Measurements from ENCODE around the gene NME3. TPM values are rescaled to one million over a fixed set of nuclear protein-coding genes. Genes with fewer than 3 reads are reported as not detected.
A peak's percentile ranks its signal among the peaks of the same experiment; 100 is the strongest.

NME3 gene
- total RNA-seq, 4 donors from 2014 or later, result 69.3 to 150 (median 126) TPM

DNA sequence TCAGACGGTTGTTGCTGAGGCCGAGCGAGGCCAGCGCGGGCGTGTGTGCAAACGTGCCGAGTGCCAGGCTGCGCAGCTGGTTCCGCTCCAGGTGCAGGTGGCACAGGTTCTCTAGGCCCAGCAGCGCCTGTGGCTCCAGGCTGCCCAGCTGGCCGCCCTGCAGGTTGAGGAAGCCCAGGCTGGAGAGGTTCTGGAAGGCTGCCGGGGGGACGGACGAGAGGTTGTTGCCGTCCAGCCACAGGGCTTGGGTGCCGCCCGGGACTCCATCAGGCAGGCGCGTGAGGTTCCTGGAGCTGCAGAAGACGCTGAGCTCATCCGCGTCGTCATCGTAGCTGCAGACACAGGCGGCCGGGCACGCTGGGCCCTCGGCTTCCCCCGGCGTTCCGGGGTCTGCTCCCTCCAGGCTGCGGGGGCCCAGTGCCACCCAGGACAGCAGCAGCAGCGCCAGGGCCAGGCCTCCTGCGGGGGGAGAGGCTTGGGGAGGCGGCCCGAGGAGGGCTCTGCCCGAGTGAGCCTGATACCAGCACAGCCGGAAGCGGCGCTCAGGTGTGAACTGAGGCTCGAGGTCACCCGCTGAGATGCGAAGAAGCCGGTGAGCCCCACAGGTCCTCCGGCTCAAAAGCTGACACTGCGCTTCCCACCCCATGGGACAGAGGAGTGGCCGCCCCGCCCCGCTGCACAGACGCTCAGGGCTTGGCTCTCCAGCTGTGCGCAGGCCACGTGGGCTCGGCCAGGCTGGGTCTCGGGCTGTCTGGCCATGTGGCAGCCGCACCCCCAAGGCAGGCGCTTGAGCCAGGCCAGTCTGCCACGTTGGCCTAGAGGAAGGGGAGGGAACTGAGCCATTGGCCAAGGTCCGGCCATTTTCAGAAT lies 20.8 kb upstream of the NME3 start:
- no peak overlapping the region for H3K27ac ChIP-seq
- DNase-seq, result peak in 1 of 3 donors; percentile 47
- TF ChIP-seq POLR2A (IDR thresholded peaks at IDR 0.05), result no peak
- TF ChIP-seq, protein P1, sequence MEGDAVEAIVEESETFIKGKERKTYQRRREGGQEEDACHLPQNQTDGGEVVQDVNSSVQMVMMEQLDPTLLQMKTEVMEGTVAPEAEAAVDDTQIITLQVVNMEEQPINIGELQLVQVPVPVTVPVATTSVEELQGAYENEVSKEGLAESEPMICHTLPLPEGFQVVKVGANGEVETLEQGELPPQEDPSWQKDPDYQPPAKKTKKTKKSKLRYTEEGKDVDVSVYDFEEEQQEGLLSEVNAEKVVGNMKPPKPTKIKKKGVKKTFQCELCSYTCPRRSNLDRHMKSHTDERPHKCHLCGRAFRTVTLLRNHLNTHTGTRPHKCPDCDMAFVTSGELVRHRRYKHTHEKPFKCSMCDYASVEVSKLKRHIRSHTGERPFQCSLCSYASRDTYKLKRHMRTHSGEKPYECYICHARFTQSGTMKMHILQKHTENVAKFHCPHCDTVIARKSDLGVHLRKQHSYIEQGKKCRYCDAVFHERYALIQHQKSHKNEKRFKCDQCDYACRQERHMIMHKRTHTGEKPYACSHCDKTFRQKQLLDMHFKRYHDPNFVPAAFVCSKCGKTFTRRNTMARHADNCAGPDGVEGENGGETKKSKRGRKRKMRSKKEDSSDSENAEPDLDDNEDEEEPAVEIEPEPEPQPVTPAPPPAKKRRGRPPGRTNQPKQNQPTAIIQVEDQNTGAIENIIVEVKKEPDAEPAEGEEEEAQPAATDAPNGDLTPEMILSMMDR (IDR thresholded peaks at IDR 0.05), result no peak
- peaks cover 0 to 32% (median 0%) of the 10 kb centered on the region in 3 donors for H3K36me3 ChIP-seq
- H3K9me3 ChIP-seq, result no peaks in the 10 kb centered on the region
- no peak overlapping the region for H3K4me3 ChIP-seq
- no peaks in the 10 kb centered on the region for H3K27me3 ChIP-seq
- H3K4me1 ChIP-seq, result no peaks in the 10 kb centered on the region

DNA sequence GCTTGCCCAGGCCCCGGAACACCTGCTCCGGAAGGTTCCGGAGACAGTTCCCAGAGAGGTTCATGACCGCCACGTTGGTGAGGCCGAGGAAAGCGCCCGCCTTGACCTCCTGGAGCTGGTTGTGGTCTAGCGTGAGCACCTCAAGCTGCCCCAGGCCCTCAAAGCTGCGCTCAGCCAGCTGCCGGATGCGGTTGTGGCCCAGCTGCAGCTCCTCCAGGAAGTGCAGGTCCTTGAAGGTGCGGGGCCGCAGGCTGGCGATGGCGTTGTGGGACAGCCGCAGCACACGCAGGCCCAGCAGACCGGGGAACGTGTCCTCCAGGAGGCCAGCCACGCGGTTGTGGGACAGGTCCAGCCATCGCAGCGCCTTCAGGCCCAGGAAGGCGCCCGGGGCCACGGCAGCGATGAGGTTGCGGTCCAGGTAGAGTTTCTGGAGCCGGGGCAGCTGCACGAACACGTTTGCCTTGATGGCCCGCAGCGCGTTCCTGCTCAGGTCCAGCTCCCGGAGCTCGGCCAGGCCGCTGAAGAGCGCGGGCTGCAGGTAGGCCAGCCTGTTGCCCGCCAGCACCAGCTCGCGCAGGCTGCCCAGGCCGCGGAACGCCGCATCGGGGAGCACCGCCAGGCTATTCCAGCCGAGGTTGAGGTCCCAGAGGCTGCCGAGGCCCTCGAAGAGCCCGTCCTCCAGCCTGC lies 20.1 kb upstream of the NME3 start:
- H3K36me3 ChIP-seq, result peaks cover 0 to 40% (median 0%) of the 10 kb centered on the region in 3 donors
- TF ChIP-seq POLR2A (IDR thresholded peaks at IDR 0.05), result no peak
- TF ChIP-seq, protein P1 (IDR thresholded peaks at IDR 0.05), result no peak
- no peaks in the 10 kb centered on the region for H3K4me1 ChIP-seq
- peak in 2 of 3 donors; percentile 43 to 46 for DNase-seq
- no peak overlapping the region for H3K27ac ChIP-seq
- H3K27me3 ChIP-seq, result no peaks in the 10 kb centered on the region
- no peak overlapping the region for H3K4me3 ChIP-seq
- no peaks in the 10 kb centered on the region for H3K9me3 ChIP-seq

DNA sequence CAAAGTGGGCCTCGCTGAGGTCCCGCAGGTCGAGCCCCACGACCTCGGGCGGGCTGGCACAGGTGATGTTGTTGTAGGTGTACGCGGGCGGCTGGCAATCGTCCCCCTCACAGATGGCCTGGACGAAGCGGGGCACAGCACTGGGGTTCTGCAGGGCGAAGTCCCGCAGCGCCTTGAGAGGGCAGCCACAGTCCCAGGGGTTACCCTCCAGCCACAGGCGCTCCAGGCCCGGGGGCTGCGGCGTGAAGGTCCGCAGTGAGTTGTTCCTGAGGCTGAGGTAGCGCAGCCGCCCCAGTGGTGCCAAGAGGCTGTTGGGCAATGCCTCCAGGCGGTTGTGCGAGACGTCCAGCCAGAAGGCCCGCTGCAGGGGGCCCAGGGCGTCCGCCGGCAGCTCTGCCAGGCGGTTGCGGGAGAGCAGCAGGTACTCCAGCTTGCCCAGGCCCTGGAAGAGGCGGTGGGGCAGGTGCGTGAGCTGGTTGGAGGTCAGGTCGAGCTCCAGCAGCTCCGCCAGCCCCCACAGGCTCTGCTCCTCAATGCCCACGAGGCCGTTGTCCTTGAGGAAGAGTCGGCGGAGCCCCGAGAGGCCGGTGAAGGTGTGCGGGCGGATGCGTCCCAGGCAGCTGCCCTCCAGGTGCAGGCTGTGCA lies 19.4 kb upstream of the NME3 start:
- H3K4me1 ChIP-seq, result no peaks in the 10 kb centered on the region
- H3K27me3 ChIP-seq, result no peaks in the 10 kb centered on the region
- no peak overlapping the region for H3K4me3 ChIP-seq
- no peak overlapping the region for H3K27ac ChIP-seq
- TF ChIP-seq, protein P1 (IDR thresholded peaks at IDR 0.05), result no peak
- TF ChIP-seq POLR2A (IDR thresholded peaks at IDR 0.05), result no peak
- DNase-seq, result peak in 2 of 3 donors; percentile 42 to 44
- H3K9me3 ChIP-seq, result no peaks in the 10 kb centered on the region
- peaks cover 0 to 43% (median 0%) of the 10 kb centered on the region in 3 donors for H3K36me3 ChIP-seq

DNA sequence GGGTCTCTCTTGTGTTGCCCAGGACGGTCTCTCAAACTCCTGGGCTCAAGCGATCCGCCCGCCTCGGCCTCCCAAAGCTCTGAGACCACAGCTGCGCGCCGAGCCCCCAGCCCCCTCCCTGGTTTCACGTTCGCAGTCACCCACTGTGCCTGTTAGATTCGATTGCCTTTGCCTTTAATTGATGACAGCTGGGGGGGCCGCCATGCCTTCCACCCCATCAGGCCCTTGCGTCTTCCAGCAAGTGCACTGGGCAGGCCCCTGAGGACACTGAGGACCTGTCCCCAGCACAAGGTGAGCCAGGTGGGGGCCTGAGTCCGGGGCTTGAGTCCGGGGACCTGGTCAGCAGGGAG lies 18.9 kb upstream of the NME3 start:
- TF ChIP-seq POLR2A (IDR thresholded peaks at IDR 0.05), result no peak
- TF ChIP-seq, protein P1 (IDR thresholded peaks at IDR 0.05), result no peak
- peaks cover 0 to 43% (median 0%) of the 10 kb centered on the region in 3 donors for H3K36me3 ChIP-seq
- DNase-seq, result peak in 1 of 3 donors; percentile 45
- no peaks in the 10 kb centered on the region for H3K4me1 ChIP-seq
- no peaks in the 10 kb centered on the region for H3K9me3 ChIP-seq
- H3K27ac ChIP-seq, result no peak overlapping the region
- no peaks in the 10 kb centered on the region for H3K27me3 ChIP-seq
- no peak overlapping the region for H3K4me3 ChIP-seq

DNA sequence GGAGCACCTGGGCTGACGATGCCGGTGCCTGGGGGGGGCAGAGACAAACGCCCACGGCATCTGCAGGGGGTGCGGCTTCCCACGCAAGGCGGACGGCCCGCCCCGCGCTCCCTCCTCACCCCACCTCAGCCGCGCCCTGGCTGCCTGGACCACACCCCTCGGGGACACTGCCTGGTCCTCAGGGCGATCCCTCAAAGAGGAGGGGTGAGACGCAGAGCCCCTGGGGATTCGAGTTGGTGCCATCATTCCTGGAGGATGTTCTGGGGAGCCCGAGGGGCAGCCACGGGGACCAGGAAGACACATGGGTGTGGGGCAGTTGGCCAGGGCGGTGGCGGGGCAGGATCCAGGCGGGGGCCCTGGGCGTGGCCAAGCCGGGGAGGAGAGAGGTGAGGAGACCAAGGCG lies 18.3 kb upstream of the NME3 start:
- DNase-seq, result peak in 1 of 3 donors; percentile 46
- H3K4me1 ChIP-seq, result peaks cover 0 to 5% (median 0%) of the 10 kb centered on the region in 4 donors
- no peak for TF ChIP-seq POLR2A (IDR thresholded peaks at IDR 0.05)
- TF ChIP-seq, protein P1 (IDR thresholded peaks at IDR 0.05), result no peak
- H3K9me3 ChIP-seq, result no peaks in the 10 kb centered on the region
- no peak overlapping the region for H3K27ac ChIP-seq
- H3K27me3 ChIP-seq, result no peaks in the 10 kb centered on the region
- no peak overlapping the region for H3K4me3 ChIP-seq
- peaks cover 0 to 43% (median 0%) of the 10 kb centered on the region in 3 donors for H3K36me3 ChIP-seq

Measured in Peyer's patch (tissue), 4 donors.